Large intestine (tissue), 3 donors: Measurements from ENCODE around the gene VAT1. TPM values are rescaled to one million over a fixed set of nuclear protein-coding genes. Genes with fewer than 3 reads are reported as not detected.

Source experiments
- DNase-seq, 2 donors: peaks; one replicate each; pipeline versions ENCODE4 v3.0.0 to v3.0.0-alpha.2; 2013
- H3K27ac ChIP-seq: one replicate; pipeline ENCODE4 v1.5.1; 2013; ENCODE audit warnings: low read length
- H3K27me3 ChIP-seq: 2 replicates; pipeline ENCODE4 v1.6.1; 2013; ENCODE audit warnings: low read length; ENCODE audit not compliant: control insufficient read depth, insufficient read depth
- H3K36me3 ChIP-seq: 2 replicates; pipeline ENCODE4 v1.6.1; 2013; ENCODE audit warnings: low read length; ENCODE audit not compliant: control insufficient read depth, insufficient read depth
- H3K4me1 ChIP-seq: one replicate; pipeline ENCODE4 v1.6.1; 2013; ENCODE audit warnings: low read length; ENCODE audit not compliant: control insufficient read depth, insufficient read depth
- H3K4me3 ChIP-seq: one replicate; pipeline ENCODE4 v1.5.1; 2013; ENCODE audit warnings: low read length
- H3K9me3 ChIP-seq: one replicate; pipeline ENCODE4 v1.6.1; 2013; ENCODE audit warnings: mild to moderate bottlenecking, low read depth, low read length, moderate library complexity; ENCODE audit not compliant: control insufficient read depth
- WGBS: methylation state at CpG from one replicate; pipeline ENCODE4 v1.1.5; 2013; ENCODE audit warnings: low lambda C conversion rate; ENCODE audit not compliant: insufficient coverage; 5-methylcytosine and 5-hydroxymethylcytosine counted together
- polyA plus RNA-seq: library from polyadenylated mRNA; unstranded; fragments of 120-200 nt; gene quantifications from one replicate; pipeline ENCODE4 v1.2.1, GENCODE V29; 2013

Gene VAT1
- polyA plus RNA-seq, 1 donor, result 148 TPM

GRCh38 chr17:43018932-43019331, 3.3 kb downstream of the VAT1 start:
- Histone ChIP-seq H3K27me3 (no peaks in the 10 kb centered on the region), H3K9me3 (no peaks in the 10 kb centered on the region), H3K4me1 (peaks cover 25% of the 10 kb centered on the region), H3K36me3 (peaks cover 43% of the 10 kb centered on the region), H3K27ac (no peak overlapping the region), H3K4me3 (no peak overlapping the region)
- no peak for DNase-seq
- WGBS, result 33% methylated on average over 2 of the region's 4 CpGs

GRCh38 chr17:43018008-43018853, 4.0 kb downstream of the VAT1 start:
- Histone ChIP-seq H3K36me3 (peaks cover 50% of the 10 kb centered on the region), H3K4me3 (no peak overlapping the region), H3K9me3 (no peaks in the 10 kb centered on the region), H3K4me1 (peaks cover 25% of the 10 kb centered on the region), H3K27me3 (no peaks in the 10 kb centered on the region), H3K27ac (no peak overlapping the region)
- peak in 1 of 2 donors; percentile 34 for DNase-seq
- WGBS, result 73% methylated on average over 3 of the region's 19 CpGs

GRCh38 chr17:43016216-43016615, 6.0 kb downstream of the VAT1 start:
- no peak overlapping the region for H3K4me3 ChIP-seq
- no peak overlapping the region for H3K27ac ChIP-seq
- H3K4me1 ChIP-seq, result peaks cover 29% of the 10 kb centered on the region
- no peaks in the 10 kb centered on the region for H3K9me3 ChIP-seq
- no CpG with 5 or more reads among the region's 7 CpGs for WGBS
- no peak for DNase-seq
- H3K27me3 ChIP-seq, result no peaks in the 10 kb centered on the region
- peaks cover 63% of the 10 kb centered on the region for H3K36me3 ChIP-seq

- no CpG with 5 or more reads among the region's 9 CpGs for WGBS
- peaks cover 35% of the 10 kb centered on the region for H3K4me1 ChIP-seq
- H3K36me3 ChIP-seq, result peaks cover 63% of the 10 kb centered on the region
- H3K9me3 ChIP-seq, result no peaks in the 10 kb centered on the region
- no peak overlapping the region for H3K4me3 ChIP-seq
- H3K27ac ChIP-seq, result no peak overlapping the region
- H3K27me3 ChIP-seq, result no peaks in the 10 kb centered on the region
- DNase-seq, result no peak
Measured at GRCh38 chr17:43015579-43015978, 6.6 kb downstream of the VAT1 start.

GRCh38 chr17:43014649-43015542, 7.3 kb downstream of the VAT1 start:
- Histone ChIP-seq H3K36me3 (peaks cover 63% of the 10 kb centered on the region), H3K4me3 (no peak overlapping the region), H3K27me3 (no peaks in the 10 kb centered on the region), H3K9me3 (no peaks in the 10 kb centered on the region), H3K4me1 (peaks cover 35% of the 10 kb centered on the region), H3K27ac (no peak overlapping the region)
- no CpG with 5 or more reads among the region's 8 CpGs for WGBS
- DNase-seq, result no peak

- H3K4me1 ChIP-seq, result peaks cover 28% of the 10 kb centered on the region
- H3K27ac ChIP-seq, result no peak overlapping the region
- no peak overlapping the region for H3K4me3 ChIP-seq
- WGBS, result no CpG with 5 or more reads among the region's 12 CpGs
- no peaks in the 10 kb centered on the region for H3K9me3 ChIP-seq
- no peak for DNase-seq
- peaks cover 63% of the 10 kb centered on the region for H3K36me3 ChIP-seq
- H3K27me3 ChIP-seq, result no peaks in the 10 kb centered on the region
Measured at GRCh38 chr17:43014020-43014648, 8.1 kb downstream of the VAT1 start.

- peaks cover 56% of the 10 kb centered on the region for H3K36me3 ChIP-seq
- WGBS, result no CpG with 5 or more reads among the region's 8 CpGs
Measured at GRCh38 chr17:43013296-43013695, 8.9 kb downstream of the VAT1 start.

GRCh38 chr17:43011728-43012472, 10.3 kb downstream of the VAT1 start:
- peaks cover 19% of the 10 kb centered on the region for H3K4me1 ChIP-seq
- peaks cover 47% of the 10 kb centered on the region for H3K36me3 ChIP-seq
- WGBS, result no CpG with 5 or more reads among the region's 15 CpGs

More at GRCh38 chr17:43013296-43013695, 8.9 kb downstream of the VAT1 start:
- Histone ChIP-seq H3K4me3 (no peak overlapping the region), H3K27me3 (no peaks in the 10 kb centered on the region), H3K27ac (no peak overlapping the region), H3K4me1 (peaks cover 19% of the 10 kb centered on the region), H3K9me3 (no peaks in the 10 kb centered on the region)
- DNase-seq, result no peak

GRCh38 chr17:43010667-43011308, 11.4 kb downstream of the VAT1 start:
- no CpG with 5 or more reads among the region's 5 CpGs for WGBS
- Histone ChIP-seq H3K4me1 (peaks cover 22% of the 10 kb centered on the region), H3K36me3 (peaks cover 38% of the 10 kb centered on the region), H3K27me3 (no peaks in the 10 kb centered on the region), H3K9me3 (no peaks in the 10 kb centered on the region), H3K27ac (peak overlapping the region; percentile 67), H3K4me3 (no peak overlapping the region)
- DNase-seq, result peak; percentile 82 to 92

More at GRCh38 chr17:43011728-43012472, 10.3 kb downstream of the VAT1 start:
- no peaks in the 10 kb centered on the region for H3K9me3 ChIP-seq
- no peak overlapping the region for H3K4me3 ChIP-seq
- DNase-seq, result no peak
- H3K27me3 ChIP-seq, result no peaks in the 10 kb centered on the region
- H3K27ac ChIP-seq, result no peak overlapping the region
